Neural cell (in vitro differentiated cells): ENCODE results near the gene ZNF619.

ENCODE experiments used
- CTCF ChIP-seq: fragments of 450-650 bp; IDR thresholded peaks from 2 replicates; pipeline ENCODE4 v1.5.1; 2014; ENCODE audit warnings: antibody characterized with exemption, mild to moderate bottlenecking, moderate library complexity; ENCODE audit not compliant: poor library complexity, severe bottlenecking
- EP300 ChIP-seq: fragments of 450-650 bp; conservative IDR thresholded peaks from 2 replicates; pipeline ENCODE4 v1.6.1; 2014; ENCODE audit warnings: antibody characterized with exemption, mild to moderate bottlenecking, moderate library complexity; ENCODE audit not compliant: poor library complexity, severe bottlenecking
- EZH2 ChIP-seq: fragments of 200-600, 300-800 bp; shearing (Covaris generic), sonication (generic); IDR thresholded peaks from 2 replicates; pipeline ENCODE4 v1.6.1; 2014; ENCODE audit warnings: antibody characterized with exemption, low read length, borderline replicate concordance, mild to moderate bottlenecking; ENCODE audit not compliant: insufficient read depth, poor library complexity, severe bottlenecking
- MXI1 ChIP-seq: fragments of 450-650 bp; conservative IDR thresholded peaks from 2 replicates; pipeline ENCODE4 v1.6.1; 2014; ENCODE audit warnings: antibody characterized with exemption, mild to moderate bottlenecking; ENCODE audit not compliant: poor library complexity, severe bottlenecking
- RAD21 ChIP-seq: fragments of 450-650 bp; conservative IDR thresholded peaks from 2 replicates; pipeline ENCODE4 v1.6.1; 2014; ENCODE audit warnings: antibody characterized with exemption, mild to moderate bottlenecking, moderate library complexity
- REST ChIP-seq: IDR thresholded peaks from 2 replicates; pipeline ENCODE4 v1.6.1; 2012; ENCODE audit warnings: borderline replicate concordance
- TAF1 ChIP-seq: IDR thresholded peaks from 2 replicates; pipeline ENCODE4 v1.6.1; 2012; ENCODE audit warnings: low read depth

- no peak for TF ChIP-seq EP300
- no peak for TF ChIP-seq CTCF
- no peak for TF ChIP-seq RAD21
- TF ChIP-seq MXI1: no peak
- TF ChIP-seq TAF1: no peak
- no peak for TF ChIP-seq EZH2
- no peak for TF ChIP-seq REST
These were observed 26.5 kb upstream of the ZNF619 start for GRCh38 chr3:40450438-40450837.
